Calu3 (cell line): ENCODE data around the gene BOD1L1. TPM values are rescaled to one million over a fixed set of nuclear protein-coding genes. Genes with fewer than 3 reads are reported as not detected.
A peak's percentile ranks its signal among the peaks of the same experiment; 100 is the strongest.

Experiments
- BruUV-seq: library from RNA; stranded (reverse); fragments of 400-500 nt; replicated peaks from 2 replicates; lab custom pipeline; 2021; lab: Mats Ljungman, UMichigan
- CTCF ChIA-PET: fragments of 300-600 bp; sonication (Branson Sonifier 250); formaldehyde crosslinking; loops from one replicate; lab custom pipeline; 2022; ENCODE audit warnings: antibody characterized with exemption; lab: Charles Lee
- DNase-seq: peaks from one replicate; pipeline ENCODE4 v3.0.0; 2022
- H3K27ac Mint-ChIP-seq: one replicate; pipeline ENCODE4 v1.8.0; 2022; ENCODE audit warnings: mixed read lengths; ENCODE audit not compliant: unreplicated experiment
- H3K27me3 Mint-ChIP-seq: one replicate; pipeline ENCODE4 v1.8.0; 2022; ENCODE audit warnings: mixed read lengths; ENCODE audit not compliant: unreplicated experiment
- H3K36me3 Mint-ChIP-seq: one replicate; pipeline ENCODE4 v1.8.0; 2022; ENCODE audit warnings: mild to moderate bottlenecking, moderate library complexity, mixed read lengths; ENCODE audit not compliant: insufficient read depth, unreplicated experiment
- H3K4me1 Mint-ChIP-seq: one replicate; pipeline ENCODE4 v1.8.0; 2022; ENCODE audit warnings: mild to moderate bottlenecking, low read depth, mixed read lengths; ENCODE audit not compliant: unreplicated experiment
- H3K4me3 Mint-ChIP-seq: one replicate; pipeline ENCODE4 v1.8.0; 2022; ENCODE audit warnings: mild to moderate bottlenecking, low read depth, moderate library complexity, mixed read lengths; ENCODE audit not compliant: unreplicated experiment
- H3K9me3 Mint-ChIP-seq: one replicate; pipeline ENCODE4 v1.8.0; 2022; ENCODE audit warnings: low read depth, mixed read lengths; ENCODE audit not compliant: unreplicated experiment
- CTCF ChIP-seq: fragments of 200-600 bp; IDR thresholded peaks from one replicate; pipeline ENCODE4 v1.8.0; 2022; ENCODE audit warnings: antibody characterized with exemption; ENCODE audit not compliant: unreplicated experiment
- intact Hi-C: fragments of 100-400 bp; cut with micrococcal nuclease; formaldehyde crosslinking; loops from one replicate; pipeline ENCODE4 v1.10.0; 2022; ENCODE audit not compliant: unreplicated experiment
- total RNA-seq: library from RNA; stranded (reverse); gene quantifications from 2 replicates; pipeline ENCODE4 v1.2.3, GENCODE V29; 2022

The BOD1L1 gene
- total RNA-seq, 1 experiment from 2014 or later, result 25.7 TPM

GRCh38 chr4:13553081-13553480 is 74.4 kb downstream of the BOD1L1 start:
- CTCF ChIA-PET, result no interaction called here
- H3K9me3 Mint-ChIP-seq, result no peaks in the 10 kb centered on the region
- no peaks in the 10 kb centered on the region for H3K4me1 Mint-ChIP-seq
- BruUV-seq, result no TSS peak
- no peak overlapping the region for H3K27ac Mint-ChIP-seq
- intact Hi-C loops, result no loop called here
- no peak overlapping the region for H3K4me3 Mint-ChIP-seq
- DNase-seq, result no peak
- H3K27me3 Mint-ChIP-seq, result peaks cover 36% of the 10 kb centered on the region
- no peak for TF ChIP-seq CTCF
- no peaks in the 10 kb centered on the region for H3K36me3 Mint-ChIP-seq

GRCh38 chr4:13548984-13549546 is 78.5 kb downstream of the BOD1L1 start:
- H3K27me3 Mint-ChIP-seq, result peaks cover 31% of the 10 kb centered on the region
- peaks cover 18% of the 10 kb centered on the region for H3K36me3 Mint-ChIP-seq
- no peaks in the 10 kb centered on the region for H3K9me3 Mint-ChIP-seq
- peak overlapping the region; percentile 59 for H3K4me3 Mint-ChIP-seq
- intact Hi-C loops, result loop anchor here (1.0 to 5.0 kb wide), 4 partner anchors 67 to 872 kb away; partner anchors contain the start of gene RAB28
- H3K27ac Mint-ChIP-seq, result no peak overlapping the region
- TF ChIP-seq CTCF, result peak; percentile 81
- no TSS peak for BruUV-seq
- no peaks in the 10 kb centered on the region for H3K4me1 Mint-ChIP-seq
- DNase-seq, result peak; percentile 80
- CTCF ChIA-PET, result interaction anchor here (0.7 kb wide), 1 partner anchor 1921 kb away, joined by 3 read pairs; the partner anchor contains the start of gene CC2D2A

GRCh38 chr4:13548059-13548983 is 79.2 kb downstream of the BOD1L1 start:
- no peak for TF ChIP-seq CTCF
- Mint-ChIP-seq H3K36me3 (peaks cover 18% of the 10 kb centered on the region), H3K9me3 (no peaks in the 10 kb centered on the region), H3K27me3 (peaks cover 31% of the 10 kb centered on the region), H3K4me3 (peak overlapping the region; percentile 59), H3K27ac (no peak overlapping the region), H3K4me1 (no peaks in the 10 kb centered on the region)
- BruUV-seq, result no TSS peak
- intact Hi-C loops, result loop anchor here (2.0 to 5.0 kb wide), 3 partner anchors 66 to 871 kb away; partner anchors contain the start of gene RAB28
- no peak for DNase-seq
- CTCF ChIA-PET, result interaction anchor here (0.7 kb wide), 1 partner anchor 1922 kb away, joined by 3 read pairs; the partner anchor contains the start of gene CC2D2A

- H3K27me3 Mint-ChIP-seq, result peaks cover 31% of the 10 kb centered on the region
- no TSS peak for BruUV-seq
- DNase-seq, result peak; percentile 33
- no peak for TF ChIP-seq CTCF
- peak overlapping the region; percentile 58 for H3K4me3 Mint-ChIP-seq
- H3K27ac Mint-ChIP-seq, result no peak overlapping the region
- peaks cover 18% of the 10 kb centered on the region for H3K36me3 Mint-ChIP-seq
- no peaks in the 10 kb centered on the region for H3K4me1 Mint-ChIP-seq
- CTCF ChIA-PET, result no interaction called here
- no peaks in the 10 kb centered on the region for H3K9me3 Mint-ChIP-seq
- intact Hi-C loops, result loop anchor here (2.0 to 5.0 kb wide), 3 partner anchors 65 to 870 kb away; partner anchors contain the start of gene RAB28
Measured at GRCh38 chr4:13547485-13548041, 80.0 kb downstream of the BOD1L1 start.
